OCI-LY7 (cell line): Measurements from ENCODE around the gene TBC1D17. TPM values are rescaled to one million over a fixed set of nuclear protein-coding genes. Genes with fewer than 3 reads are reported as not detected.

ENCODE experiments used
- BruUV-seq: library from RNA; stranded (reverse); fragments of 400-500 nt; replicated peaks from 2 replicates; lab custom pipeline; 2021; lab: Mats Ljungman, UMichigan
- CTCF ChIA-PET: fragments of 300-600 bp; sonication (Branson Sonifier 250); formaldehyde crosslinking; loops from one replicate; lab custom pipeline; 2022; ENCODE audit warnings: antibody characterized with exemption; ENCODE audit not compliant: unreplicated experiment; lab: Charles Lee
- POLR2A ChIA-PET: fragments of 300-600 bp; sonication (Branson Sonifier 250); formaldehyde crosslinking; loops from one replicate; lab custom pipeline; 2022; ENCODE audit warnings: antibody characterized with exemption; lab: Charles Lee
- DNase-seq: peaks from one replicate; pipeline ENCODE4 v3.0.0-alpha.2; 2015; ENCODE audit warnings: low spot score
- H2AFZ ChIP-seq: fragments of 200-600 bp; sonication (generic), shearing (Covaris generic); 2 replicates; pipeline ENCODE4 v1.6.1; 2014; ENCODE audit warnings: mild to moderate bottlenecking, antibody characterized with exemption, low read length, moderate library complexity
- H3K27ac ChIP-seq: fragments of 200-600 bp; sonication (generic); 2 replicates; pipeline ENCODE4 v1.5.1; 2014; ENCODE audit warnings: mixed run types, low read depth, mild to moderate bottlenecking, moderate library complexity, low read length, inconsistent platforms; ENCODE audit not compliant: poor library complexity, severe bottlenecking
- H3K36me3 ChIP-seq: fragments of 200-600 bp; sonication (generic); 2 replicates; pipeline ENCODE4 v1.6.1; 2014; ENCODE audit warnings: mild to moderate bottlenecking, antibody characterized with exemption, low read length, moderate library complexity, mixed read lengths; ENCODE audit not compliant: insufficient read depth
- H3K4me1 ChIP-seq: fragments of 200-600 bp; sonication (generic); 2 replicates; pipeline ENCODE4 v1.5.1; 2014; ENCODE audit warnings: mild to moderate bottlenecking, low read length; ENCODE audit not compliant: insufficient read depth, poor library complexity, severe bottlenecking
- H3K4me2 ChIP-seq: fragments of 200-600 bp; sonication (generic); 2 replicates; pipeline ENCODE4 v1.6.1; 2014; ENCODE audit warnings: mild to moderate bottlenecking, low read length
- H3K4me3 ChIP-seq: fragments of 200-600 bp; sonication (generic); 2 replicates; pipeline ENCODE4 v1.5.1; 2014; ENCODE audit warnings: mild to moderate bottlenecking, low read depth, low read length; ENCODE audit not compliant: poor library complexity, severe bottlenecking
- H3K79me2 ChIP-seq: fragments of 200-600 bp; sonication (generic); 2 replicates; pipeline ENCODE4 v1.6.1; 2016; ENCODE audit warnings: low read depth, mild to moderate bottlenecking, low read length, moderate library complexity, mixed read lengths; ENCODE audit not compliant: insufficient read depth
- H3K9me2 ChIP-seq: fragments of 200-600 bp; sonication (generic); 2 replicates; pipeline ENCODE4 v1.6.1; 2016; ENCODE audit warnings: mild to moderate bottlenecking, low read length, mixed read lengths; ENCODE audit not compliant: insufficient read depth
- H3K9me3 ChIP-seq: fragments of 200-600 bp; sonication (generic); 2 replicates; pipeline ENCODE4 v1.6.1; 2014; ENCODE audit warnings: mild to moderate bottlenecking, mixed run types, low read length, mixed read lengths
- H4K20me1 ChIP-seq: fragments of 200-600 bp; sonication (generic); 2 replicates; pipeline ENCODE4 v1.6.1; 2014; ENCODE audit warnings: mild to moderate bottlenecking, antibody characterized with exemption, low read length, moderate library complexity, mixed read lengths; ENCODE audit not compliant: insufficient read depth
- EZH2phosphoT487 ChIP-seq: fragments of 200-600 bp; sonication (generic); IDR thresholded peaks from 2 replicates; pipeline ENCODE4 v1.6.1; 2018; ENCODE audit warnings: low read depth, borderline replicate concordance, mild to moderate bottlenecking, mixed run types, antibody characterized with exemption, low read length, moderate library complexity, mixed read lengths
- intact Hi-C: fragments of 100-400 bp; cut with micrococcal nuclease; formaldehyde crosslinking; loops from one replicate; pipeline ENCODE4 v1.10.0; 2022; ENCODE audit not compliant: unreplicated experiment
- total RNA-seq, 2 experiments: library from RNA; depleted of rRNA in 1 of 2; stranded (reverse); fragments of >200 nt in 1 of 2; shearing (Covaris generic) in 1 of 2; gene quantifications; 2 replicates each; pipeline ENCODE4 v1.2.3, GENCODE V29; 2014 to 2022
- TF ChIP-seq, protein P1 (sequence below): fragments of 200-600 bp; sonication (generic); conservative IDR thresholded peaks from 2 replicates; pipeline ENCODE4 v1.5.1; 2014; ENCODE audit warnings: mild to moderate bottlenecking, antibody characterized with exemption, low read length, moderate library complexity, mixed read lengths

The TBC1D17 gene
- total RNA-seq, 2 experiments from 2014 or later, result 8.0 to 24.0 TPM

DNA sequence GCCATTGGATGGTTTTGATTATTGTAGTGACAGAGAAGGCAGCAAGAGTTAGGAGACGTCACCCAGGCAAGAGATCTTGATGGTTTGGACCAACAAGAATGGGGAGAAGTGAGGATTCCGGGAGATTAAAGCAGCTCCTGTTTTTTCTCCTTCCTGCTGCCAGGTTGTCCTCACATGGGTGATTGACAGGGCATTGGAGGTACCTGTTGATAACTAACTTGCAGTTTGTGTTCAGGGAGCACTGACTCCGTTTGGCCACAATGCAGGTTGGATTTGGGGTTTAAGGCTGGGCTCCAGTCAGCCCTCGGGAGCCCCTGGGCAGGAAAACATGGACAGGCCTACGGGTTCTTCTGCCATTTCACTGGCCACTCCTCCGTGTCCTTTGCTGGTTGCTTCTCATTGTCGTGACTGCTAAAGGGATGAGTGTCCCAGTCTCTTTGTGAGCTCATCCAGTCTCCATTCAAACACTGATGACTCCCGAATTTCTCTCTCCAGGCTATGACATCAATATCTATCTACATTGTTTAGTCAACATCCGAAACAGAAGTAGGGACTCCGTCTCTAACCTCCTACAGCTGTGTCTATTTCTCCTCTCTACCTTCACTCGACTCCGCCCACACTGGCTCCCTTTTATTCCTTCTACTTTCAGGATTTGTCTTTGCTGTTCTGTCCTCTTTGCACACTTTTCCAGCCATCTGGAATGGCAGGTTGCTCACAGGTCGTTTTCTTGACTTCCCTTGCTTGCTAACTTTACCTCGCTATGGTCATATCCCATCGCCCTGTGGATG, 27.9 kb upstream of the TBC1D17 start:
- Histone ChIP-seq H3K79me2 (peaks cover 24% of the 10 kb centered on the region), H3K9me3 (no peaks in the 10 kb centered on the region), H3K9me2 (no peaks in the 10 kb centered on the region), H4K20me1 (peaks cover 20% of the 10 kb centered on the region), H3K4me3 (peak overlapping the region; percentile 88), H3K4me1 (peaks cover 32% of the 10 kb centered on the region), H3K36me3 (peaks cover 14% of the 10 kb centered on the region; the same call in 1 of the 2 replicates), H3K27ac (no peak overlapping the region), H3K4me2 (peak overlapping the region; percentile 94), H2AFZ (peak overlapping the region; percentile 70)
- intact Hi-C loops, result loop anchor here (1.0 to 2.0 kb wide), 2 partner anchors 27 to 75 kb away; no protein-coding TSS in a partner anchor
- DNase-seq, result no peak
- TF ChIP-seq, protein P1, sequence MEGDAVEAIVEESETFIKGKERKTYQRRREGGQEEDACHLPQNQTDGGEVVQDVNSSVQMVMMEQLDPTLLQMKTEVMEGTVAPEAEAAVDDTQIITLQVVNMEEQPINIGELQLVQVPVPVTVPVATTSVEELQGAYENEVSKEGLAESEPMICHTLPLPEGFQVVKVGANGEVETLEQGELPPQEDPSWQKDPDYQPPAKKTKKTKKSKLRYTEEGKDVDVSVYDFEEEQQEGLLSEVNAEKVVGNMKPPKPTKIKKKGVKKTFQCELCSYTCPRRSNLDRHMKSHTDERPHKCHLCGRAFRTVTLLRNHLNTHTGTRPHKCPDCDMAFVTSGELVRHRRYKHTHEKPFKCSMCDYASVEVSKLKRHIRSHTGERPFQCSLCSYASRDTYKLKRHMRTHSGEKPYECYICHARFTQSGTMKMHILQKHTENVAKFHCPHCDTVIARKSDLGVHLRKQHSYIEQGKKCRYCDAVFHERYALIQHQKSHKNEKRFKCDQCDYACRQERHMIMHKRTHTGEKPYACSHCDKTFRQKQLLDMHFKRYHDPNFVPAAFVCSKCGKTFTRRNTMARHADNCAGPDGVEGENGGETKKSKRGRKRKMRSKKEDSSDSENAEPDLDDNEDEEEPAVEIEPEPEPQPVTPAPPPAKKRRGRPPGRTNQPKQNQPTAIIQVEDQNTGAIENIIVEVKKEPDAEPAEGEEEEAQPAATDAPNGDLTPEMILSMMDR, result no peak
- TF ChIP-seq EZH2phosphoT487, result no peak
- BruUV-seq, result no TSS peak
- POLR2A ChIA-PET, result interaction anchor here (0.5 to 2.0 kb wide), 3 partner anchors 15 to 37 kb away, joined by 3 to 8 read pairs (median 3); partner anchors contain the start of genes FUZ and MED25
- CTCF ChIA-PET, result no interaction called here

DNA sequence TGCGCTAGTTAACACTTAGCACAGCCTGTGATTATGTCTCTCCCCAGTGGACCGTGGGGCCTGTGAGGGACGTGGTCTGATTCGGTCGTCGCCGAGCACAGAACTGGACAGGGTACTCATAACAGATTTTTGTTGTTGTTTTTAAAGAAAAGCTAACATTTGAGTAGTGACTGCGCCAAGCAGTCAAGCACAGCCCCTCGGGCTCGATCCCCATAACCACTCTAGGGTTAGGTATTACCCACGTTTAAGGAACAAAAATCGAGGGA, 27.3 kb upstream of the TBC1D17 start:
- H3K79me2 ChIP-seq, result peaks cover 24% of the 10 kb centered on the region
- CTCF ChIA-PET, result no interaction called here
- TF ChIP-seq, protein P1, result no peak
- no peak for TF ChIP-seq EZH2phosphoT487

More for the DNA sequence above, 27.3 kb upstream of the TBC1D17 start:
- Histone ChIP-seq H3K9me2 (no peaks in the 10 kb centered on the region), H4K20me1 (peaks cover 20% of the 10 kb centered on the region), H3K4me3 (peak overlapping the region; percentile 88), H3K27ac (peak overlapping the region; percentile 87), H3K36me3 (peaks cover 18% of the 10 kb centered on the region; the same call in 1 of the 2 replicates), H2AFZ (peak overlapping the region; percentile 70), H3K4me1 (peaks cover 28% of the 10 kb centered on the region), H3K9me3 (no peaks in the 10 kb centered on the region), H3K4me2 (peak overlapping the region; percentile 94)
- intact Hi-C loops, result loop anchor here (1.0 to 2.0 kb wide), 2 partner anchors 27 to 74 kb away; no protein-coding TSS in a partner anchor
- POLR2A ChIA-PET, result interaction anchor here (0.5 to 2.0 kb wide), 4 partner anchors 15 to 37 kb away, joined by 3 to 8 read pairs (median 3); partner anchors contain the start of genes FUZ and MED25
- no TSS peak for BruUV-seq
- DNase-seq, result no peak
